Kidney (tissue), 14 donors: ENCODE measurements around the gene ADAMTS3. TPM values are rescaled to one million over a fixed set of nuclear protein-coding genes. Genes with fewer than 3 reads are reported as not detected.

Experiments used
- DNase-seq, 5 donors: peaks; one replicate each; pipeline ENCODE4 v3.0.0-alpha.2; 2013 to 2020
- FAIRE-seq: peaks from 2 replicates; lab custom pipeline; 2012; peaks lifted over from hg19 to GRCh38; lab: Jason Lieb, UNC
- H3K27ac ChIP-seq, 2 donors: one replicate each; pipeline ENCODE4 v1.7.0; 2013; ENCODE audit warnings: low read depth in 2 of 2, low read length in 2 of 2, inconsistent platforms in 1 of 2
- H3K27me3 ChIP-seq: one replicate; pipeline ENCODE4 v1.7.1; 2013; ENCODE audit warnings: low read length, inconsistent platforms; ENCODE audit not compliant: control insufficient read depth, insufficient read depth
- H3K36me3 ChIP-seq, 3 donors: one replicate each; pipeline versions ENCODE4 v1.7.0 to v1.7.1; 2013; ENCODE audit warnings: low read length in 3 of 3, control low read depth in 1 of 3, inconsistent platforms in 1 of 3; ENCODE audit not compliant: insufficient read depth in 3 of 3, control insufficient read depth in 2 of 3
- H3K4me1 ChIP-seq, 3 donors: one replicate each; pipeline versions ENCODE4 v1.7.0 to v1.7.1; 2013; ENCODE audit warnings: low read length in 3 of 3, inconsistent platforms in 1 of 3, low read depth in 1 of 3; ENCODE audit not compliant: control insufficient read depth in 2 of 3, insufficient read depth in 2 of 3
- H3K4me3 ChIP-seq, 3 donors: one replicate each; pipeline versions ENCODE4 v1.7.0 to v1.8.1; 2013; ENCODE audit warnings: low read length in 3 of 3, control low read depth in 1 of 3, inconsistent platforms in 1 of 3
- H3K9ac ChIP-seq, 3 donors: one replicate each; pipeline versions ENCODE4 v1.7.0 to v1.7.1; 2013; ENCODE audit warnings: low read length in 3 of 3, control low read depth in 1 of 3, inconsistent platforms in 1 of 3
- H3K9me3 ChIP-seq, 3 donors: one replicate each; pipeline versions ENCODE4 v1.7.0 to v1.7.1; 2013; ENCODE audit warnings: low read length in 3 of 3, control low read depth in 1 of 3, inconsistent platforms in 1 of 3; ENCODE audit not compliant: control insufficient read depth in 2 of 3, insufficient read depth in 1 of 3
- CTCF ChIP-seq: IDR thresholded peaks from 3 replicates; pipeline ENCODE4 v1.5.1; 2012; ENCODE audit warnings: mild to moderate bottlenecking, moderate library complexity, borderline replicate concordance; ENCODE audit not compliant: insufficient read depth; ENCODE audit errors: extremely low read depth
- intact Hi-C: fragments of 100-400 bp; cut with DNase I; formaldehyde crosslinking; loops from one replicate; pipeline ENCODE4 v1.11.1; 2022
- polyA plus RNA-seq: library from polyadenylated mRNA; stranded (reverse); fragments of 350-450 nt; fragmentation: Illumina TruSeq; extraction: RNeasy Lipid Tissue Mini Kit (QIAGEN cat#74804); gene quantifications from one replicate; pipeline ENCODE4 v1.2.3, GENCODE V29; 2014; ENCODE audit warnings: low read depth, low replicate concordance; ENCODE audit not compliant: insufficient read depth
- total RNA-seq: library from RNA; stranded (reverse); fragmentation: NEBNext Ultra II Directional; extraction: Animal tissue kit (Norgen Biotek cat#: 25700); gene quantifications from one replicate; pipeline ENCODE4 v1.2.1, GENCODE V29; 2021
- donor health status: control.
- donor health status: control.
- donor health status: control.
- donor health status: control.
- donor health status: control.
- donor health status: DM: yes; HTN: yes; CAD: no.
- donor health status: Normal renal cell carcinoma (clear cell type).

The ADAMTS3 gene
- total and polyA plus RNA-seq, 2 donors from 2014 or later, result 0.56 to 4.2 TPM

GRCh38 chr4:72301759-72302158 lies 267.3 kb downstream of the ADAMTS3 start:
- Histone ChIP-seq H3K27ac (no peak overlapping the region), H3K36me3 (no peaks in the 10 kb centered on the region), H3K4me3 (no peak overlapping the region), H3K4me1 (no peaks in the 10 kb centered on the region), H3K27me3 (no peaks in the 10 kb centered on the region), H3K9ac (no peak overlapping the region), H3K9me3 (no peaks in the 10 kb centered on the region)
- intact Hi-C loops, result no loop called here
- DNase-seq (no peak), FAIRE-seq (no peak)
- TF ChIP-seq CTCF, result no peak

GRCh38 chr4:72300126-72300525 lies 268.9 kb downstream of the ADAMTS3 start:
- Histone ChIP-seq H3K36me3 (no peaks in the 10 kb centered on the region), H3K9me3 (no peaks in the 10 kb centered on the region), H3K27ac (no peak overlapping the region), H3K4me1 (no peaks in the 10 kb centered on the region), H3K27me3 (no peaks in the 10 kb centered on the region), H3K9ac (no peak overlapping the region), H3K4me3 (no peak overlapping the region)
- no peak for TF ChIP-seq CTCF
- FAIRE-seq (no peak), DNase-seq (no peak)
- intact Hi-C loops, result no loop called here

- intact Hi-C loops, result no loop called here
- peak; percentile 92 for FAIRE-seq
These were observed 273.0 kb downstream of the ADAMTS3 start for GRCh38 chr4:72295966-72296557.

More at GRCh38 chr4:72295966-72296557, 273.0 kb downstream of the ADAMTS3 start:
- Histone ChIP-seq H3K27ac (no peak overlapping the region), H3K4me3 (no peak overlapping the region), H3K36me3 (no peaks in the 10 kb centered on the region), H3K27me3 (no peaks in the 10 kb centered on the region), H3K9ac (no peak overlapping the region), H3K4me1 (no peaks in the 10 kb centered on the region), H3K9me3 (no peaks in the 10 kb centered on the region)
- DNase-seq, result peak in 2 of 5 donors; percentile 72 to 83
- peak; percentile 42 for TF ChIP-seq CTCF
